Measurements from ENCODE around the gene PKP1. TPM values are rescaled to one million over a fixed set of nuclear protein-coding genes. Genes with fewer than 3 reads are reported as not detected.

The PKP1 gene
- total and polyA plus RNA-seq, 2 donors (not counting 3 experiments of a cell fraction or from before 2014, with no cell fraction given) = 0.01 TPM; not detected in 1

DNA sequence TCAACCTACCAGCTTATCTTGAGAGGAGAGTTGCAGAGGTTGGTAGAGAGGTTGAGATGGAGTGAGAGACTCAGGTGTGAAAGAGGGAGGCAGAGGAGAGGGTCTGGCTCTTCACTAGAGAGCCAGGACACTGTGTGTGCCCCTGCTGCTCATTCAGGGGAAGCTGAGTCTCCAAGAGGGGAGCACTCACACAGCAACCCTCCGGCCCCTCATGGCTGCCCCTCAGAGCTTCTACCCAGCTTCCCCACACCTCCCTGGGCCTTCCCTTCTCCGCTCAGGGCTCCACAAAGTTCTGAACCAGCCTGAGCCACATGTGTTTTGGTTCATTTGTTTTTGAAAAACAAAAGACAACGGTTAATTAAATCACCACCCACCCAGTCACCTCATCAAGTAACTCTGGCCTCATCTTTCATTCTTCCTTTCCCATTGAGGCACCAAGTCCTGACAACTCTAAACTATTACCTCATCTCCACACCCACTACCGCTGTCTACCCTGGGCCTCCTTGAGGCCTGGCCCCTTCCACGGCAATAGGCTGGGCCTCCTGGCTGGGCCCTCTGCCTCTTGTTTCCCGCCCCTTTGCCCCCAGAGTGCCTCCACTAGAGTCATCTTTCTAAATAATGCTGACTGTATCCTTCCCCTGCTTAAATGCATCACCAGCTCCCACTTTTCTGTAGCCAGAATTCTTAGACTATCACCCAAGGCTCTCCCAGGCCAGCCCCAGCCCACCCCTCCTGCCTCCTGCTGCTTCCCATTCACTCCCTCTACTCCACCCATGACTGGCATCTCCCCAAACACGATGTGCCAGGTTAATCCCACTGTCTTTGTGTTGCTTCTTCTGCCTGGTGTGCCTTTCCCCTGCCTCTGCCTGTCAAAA is 61.1 kb downstream of the PKP1 start:
- H3K4me1 ChIP-seq (ENCODE audit: control insufficient read depth, extremely low read depth, insufficient read depth, low read length) = no peaks in the 10 kb centered on the region
- DNase-seq (ENCODE audit: low read depth, low spot score) = no peak
- TF ChIP-seq JUN (IDR thresholded peaks at IDR 0.05; ENCODE audit: borderline replicate concordance, insufficient read depth, insufficient read length, low read depth) = no peak
- no peak for TF ChIP-seq POLR2A (IDR thresholded peaks at IDR 0.05; ENCODE audit: low read depth, low read length)
- TF ChIP-seq, protein P1, sequence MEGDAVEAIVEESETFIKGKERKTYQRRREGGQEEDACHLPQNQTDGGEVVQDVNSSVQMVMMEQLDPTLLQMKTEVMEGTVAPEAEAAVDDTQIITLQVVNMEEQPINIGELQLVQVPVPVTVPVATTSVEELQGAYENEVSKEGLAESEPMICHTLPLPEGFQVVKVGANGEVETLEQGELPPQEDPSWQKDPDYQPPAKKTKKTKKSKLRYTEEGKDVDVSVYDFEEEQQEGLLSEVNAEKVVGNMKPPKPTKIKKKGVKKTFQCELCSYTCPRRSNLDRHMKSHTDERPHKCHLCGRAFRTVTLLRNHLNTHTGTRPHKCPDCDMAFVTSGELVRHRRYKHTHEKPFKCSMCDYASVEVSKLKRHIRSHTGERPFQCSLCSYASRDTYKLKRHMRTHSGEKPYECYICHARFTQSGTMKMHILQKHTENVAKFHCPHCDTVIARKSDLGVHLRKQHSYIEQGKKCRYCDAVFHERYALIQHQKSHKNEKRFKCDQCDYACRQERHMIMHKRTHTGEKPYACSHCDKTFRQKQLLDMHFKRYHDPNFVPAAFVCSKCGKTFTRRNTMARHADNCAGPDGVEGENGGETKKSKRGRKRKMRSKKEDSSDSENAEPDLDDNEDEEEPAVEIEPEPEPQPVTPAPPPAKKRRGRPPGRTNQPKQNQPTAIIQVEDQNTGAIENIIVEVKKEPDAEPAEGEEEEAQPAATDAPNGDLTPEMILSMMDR (IDR thresholded peaks at IDR 0.05; ENCODE audit: extremely low read depth in 1 of 2, insufficient read depth in 1 of 2, low read depth in 1 of 2, low read length in 2 of 2) = no peak
- TF ChIP-seq EZH2 (IDR thresholded peaks at IDR 0.05; ENCODE audit: borderline replicate concordance, low read depth, low read length, severe bottlenecking) = no peak
- TF ChIP-seq MYC (IDR thresholded peaks at IDR 0.05; ENCODE audit: low read depth, low read length) = no peak
- no peak for TF ChIP-seq GATA2 (IDR thresholded peaks at IDR 0.05; ENCODE audit: insufficient read depth, insufficient read length, low read depth, low read length)
- no peak for FAIRE-seq
- BruUV-seq (replicated peaks) = no TSS peak
- H3K4me3 ChIP-seq (replicated peaks in 1 of 3; ENCODE audit: insufficient read depth in 1 of 3, low read depth in 1 of 3, low read length in 3 of 3) = no peak overlapping the region
- ChIA-PET CTCF (interaction anchor here (1.0 to 2.6 kb wide), 2 partner anchors 19 to 36 kb away, joined by 3 to 12 read pairs; no protein-coding TSS in a partner anchor), POLR2A (no interaction called here)
- no peaks in the 10 kb centered on the region for H3K9me3 ChIP-seq (replicated peaks; ENCODE audit: control insufficient read depth, insufficient read depth, low read length)
- dilution Hi-C loops (cut with MboI; ENCODE audit: extremely low pct_ligation_motif_present, low sequenced_read_pairs) = no loop called here
- H3K27ac ChIP-seq (ENCODE audit: insufficient read depth, low read depth, low read length) = no peak overlapping the region
- H3K9ac ChIP-seq (replicated peaks; ENCODE audit: extremely low read depth, insufficient read depth, low read length) = no peak overlapping the region
- no peaks in the 10 kb centered on the region for H3K9me1 ChIP-seq (replicated peaks; ENCODE audit: control insufficient read depth, extremely low read depth, insufficient read depth, low read length)
- no peaks in the 10 kb centered on the region for H4K20me1 ChIP-seq (replicated peaks; ENCODE audit: control insufficient read depth, extremely low read depth, insufficient read depth, low read length)
- no peaks in the 10 kb centered on the region for H3K36me3 ChIP-seq (ENCODE audit: control insufficient read depth in 2 of 2, extremely low read depth in 1 of 2, insufficient read depth in 2 of 2, low read length in 2 of 2)
- no peak overlapping the region for H3K4me2 ChIP-seq (ENCODE audit: insufficient read depth, low read length)
- no peak overlapping the region for H2AFZ ChIP-seq (ENCODE audit: low read depth, low read length)
- intact Hi-C loops (cut with micrococcal nuclease) = no loop called here
- H3K27me3 ChIP-seq (ENCODE audit: control insufficient read depth in 2 of 2, insufficient read depth in 2 of 2, low read length in 2 of 2) = peaks cover 6 to 17% of the 10 kb centered on the region in 2 experiments
- no peaks in the 10 kb centered on the region for H3K79me2 ChIP-seq (ENCODE audit: control insufficient read depth, insufficient read depth, low read length)
